Heart left ventricle (tissue), 13 donors: ENCODE results near the gene CCNB1.

Experiments
- POLR2A ChIP-seq, 2 donors: fragments of 450-650 bp; IDR thresholded peaks; one replicate each; pipeline ENCODE4 v1.6.1; 2017; ENCODE audit warnings: antibody characterized with exemption in 2 of 2, mild to moderate bottlenecking in 2 of 2, moderate library complexity in 2 of 2
- TF ChIP-seq, protein P1 (sequence below), 12 donors: fragments of 200-600 bp; sonication (generic) in 4 of 12; IDR thresholded peaks; one replicate each; pipeline versions ENCODE4 v1.5.0 to v1.8.0; 2018 to 2022; ENCODE audit warnings: antibody characterized with exemption in 12 of 12, mild to moderate bottlenecking in 5 of 12
- donor health status: ischemic (EF 13 %, LVEDD 7.1; RV severe dilation, severe dysfunction).
- donor health status: DM: no; HTN: yes; CAD: no.
- donor health status: DM: no; HTN: no; CAD: no.
- donor health status: ischemic (EF 25% LVEDD 6.9; RV normal size, moderate dysfunction).
- donor health status: ischemic (EF 25% LVEDD 5.7; RV mildly dilated, moderate dysfunction).
- donor health status: ischemic (EF 35%, LVEDD 5.7; RV mildly dilated, moderate dysfunction).
- donor health status: nonischemic (EF 11% LVEDD 7.7; RV severe dilation, severe dysfunction).
- donor health status: DM: yes; HTN: yes; CAD: no.
- donor health status: PGD.
- donor health status: ischemic (EF 29% LVEDD 5.4; RV normal size, mild dysfunction).
- donor health status: nonischemic (EF 23%, LVEDD 6.1; RV moderate dilation, normal function).

DNA sequence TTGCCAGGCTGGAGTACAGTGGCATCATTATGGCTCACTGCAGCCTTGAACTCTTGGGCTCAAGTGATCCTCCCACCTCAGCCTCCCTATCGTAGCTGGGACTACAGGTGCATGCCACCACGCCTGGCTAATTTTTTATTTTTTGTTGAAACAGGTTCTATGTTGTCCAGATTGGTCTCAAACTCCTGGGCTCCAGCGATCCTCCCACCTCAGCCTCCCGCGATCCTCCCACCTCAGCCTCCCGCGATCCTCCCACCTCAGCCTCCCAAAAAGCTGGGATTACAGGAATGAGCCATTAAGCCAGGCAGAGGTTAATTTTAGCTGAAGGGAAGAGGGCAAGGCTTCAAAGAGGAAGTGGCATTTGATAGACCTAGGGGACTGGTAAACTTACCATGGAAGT lies 32.8 kb upstream of the CCNB1 start:
- TF ChIP-seq, protein P1, sequence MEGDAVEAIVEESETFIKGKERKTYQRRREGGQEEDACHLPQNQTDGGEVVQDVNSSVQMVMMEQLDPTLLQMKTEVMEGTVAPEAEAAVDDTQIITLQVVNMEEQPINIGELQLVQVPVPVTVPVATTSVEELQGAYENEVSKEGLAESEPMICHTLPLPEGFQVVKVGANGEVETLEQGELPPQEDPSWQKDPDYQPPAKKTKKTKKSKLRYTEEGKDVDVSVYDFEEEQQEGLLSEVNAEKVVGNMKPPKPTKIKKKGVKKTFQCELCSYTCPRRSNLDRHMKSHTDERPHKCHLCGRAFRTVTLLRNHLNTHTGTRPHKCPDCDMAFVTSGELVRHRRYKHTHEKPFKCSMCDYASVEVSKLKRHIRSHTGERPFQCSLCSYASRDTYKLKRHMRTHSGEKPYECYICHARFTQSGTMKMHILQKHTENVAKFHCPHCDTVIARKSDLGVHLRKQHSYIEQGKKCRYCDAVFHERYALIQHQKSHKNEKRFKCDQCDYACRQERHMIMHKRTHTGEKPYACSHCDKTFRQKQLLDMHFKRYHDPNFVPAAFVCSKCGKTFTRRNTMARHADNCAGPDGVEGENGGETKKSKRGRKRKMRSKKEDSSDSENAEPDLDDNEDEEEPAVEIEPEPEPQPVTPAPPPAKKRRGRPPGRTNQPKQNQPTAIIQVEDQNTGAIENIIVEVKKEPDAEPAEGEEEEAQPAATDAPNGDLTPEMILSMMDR (IDR thresholded peaks at IDR 0.05) = no peak
- no peak for TF ChIP-seq POLR2A (IDR thresholded peaks at IDR 0.05)
